GM19438 (cell line): Measurements from ENCODE around the gene MIGA2.

ENCODE experiments used
- ATAC-seq: cut with Tn5 transposase; IDR thresholded peaks from one replicate; pipeline ENCODE4 v1.9.1; 2021; ENCODE audit warnings: low read depth; ENCODE audit not compliant: unreplicated experiment

MIGA2 gene

GRCh38 chr9:129011170-129011569, 25.3 kb upstream of the MIGA2 start:
- no peak for ATAC-seq

- ATAC-seq: no peak
Measured at GRCh38 chr9:129011761-129012181, 24.7 kb upstream of the MIGA2 start.

GRCh38 chr9:129012343-129012742, 24.1 kb upstream of the MIGA2 start:
- no peak for ATAC-seq

- ATAC-seq: no peak
Measured at GRCh38 chr9:129012893-129013448, 23.5 kb upstream of the MIGA2 start.

GRCh38 chr9:129013674-129014073, 22.8 kb upstream of the MIGA2 start:
- no peak for ATAC-seq

- no peak for ATAC-seq
Measured at GRCh38 chr9:129014124-129014523, 22.3 kb upstream of the MIGA2 start.

- ATAC-seq: no peak
Measured at GRCh38 chr9:129014608-129015007, 21.8 kb upstream of the MIGA2 start.

- no peak for ATAC-seq
Measured at GRCh38 chr9:129021091-129021490, 15.3 kb upstream of the MIGA2 start.

GRCh38 chr9:129022037-129022436, 14.4 kb upstream of the MIGA2 start:
- no peak for ATAC-seq

- ATAC-seq: no peak
Measured at GRCh38 chr9:129023036-129023907, 13.2 kb upstream of the MIGA2 start.

GRCh38 chr9:129023908-129024233, 12.6 kb upstream of the MIGA2 start:
- ATAC-seq: no peak

GRCh38 chr9:129026442-129027223, 9.8 kb upstream of the MIGA2 start:
- ATAC-seq: no peak

GRCh38 chr9:129027224-129027684, 9.2 kb upstream of the MIGA2 start:
- ATAC-seq: no peak

GRCh38 chr9:129027685-129028191, 8.7 kb upstream of the MIGA2 start:
- ATAC-seq: peak; percentile 38

- ATAC-seq: peak; percentile 53
Measured at GRCh38 chr9:129028192-129028966, 8.0 kb upstream of the MIGA2 start, which contains the start of gene SH3GLB2. TSS of gene SH3GLB2 (minus strand) at chr9:129028331. CDS start at chr9:129028154, 177 bp downstream.

GRCh38 chr9:129030191-129030590, 6.2 kb upstream of the MIGA2 start:
- no peak for ATAC-seq

- no peak for ATAC-seq
Measured at GRCh38 chr9:129031514-129031913, 4.9 kb upstream of the MIGA2 start.

GRCh38 chr9:129032541-129033159, 3.8 kb upstream of the MIGA2 start:
- no peak for ATAC-seq

GRCh38 chr9:129033216-129033615, 3.2 kb upstream of the MIGA2 start:
- no peak for ATAC-seq

- peak; percentile 7 for ATAC-seq
Measured at GRCh38 chr9:129035838-129036237, 588 bp upstream of the MIGA2 start.
